OCI-LY3 (cell line): ENCODE measurements around the gene ATAD3C.
"Not testable (repeated sequence)": the region's sequence is repeated elsewhere in the genome, so short reads cannot be mapped to it uniquely, and the experiment has no call there.

Experiments used
- H2AFZ ChIP-seq: fragments of 200-600, 300-600 bp; shearing (Covaris generic); 2 replicates; pipeline ENCODE4 v1.6.0; 2014; ENCODE audit warnings: antibody characterized with exemption, low read depth, low read length
- H3K27ac ChIP-seq: fragments of 200-600, 300-600 bp; sonication (generic); 2 replicates; pipeline ENCODE4 v1.5.1; 2014; ENCODE audit warnings: mild to moderate bottlenecking, low read length, moderate library complexity, mixed read lengths
- H3K27me3 ChIP-seq: fragments of 200-600, 300-600 bp; sonication (generic); 2 replicates; pipeline ENCODE4 v1.6.1; 2014; ENCODE audit warnings: low read depth, low read length, mixed read lengths
- H3K36me3 ChIP-seq: fragments of 200-600, 300-600 bp; sonication (generic); replicated peaks from 2 replicates; pipeline ENCODE3; 2014; ENCODE audit warnings: low read depth, low read length, mixed read lengths
- H3K4me1 ChIP-seq: fragments of 300-600, 200-600 bp; sonication (generic); 2 replicates; pipeline ENCODE4 v1.6.1; 2014; ENCODE audit warnings: low read length, mixed read lengths
- H3K4me2 ChIP-seq: fragments of 200-600, 300-600 bp; sonication (generic); 2 replicates; pipeline ENCODE4 v1.6.1; 2014; ENCODE audit warnings: low read length, mixed read lengths
- H3K4me3 ChIP-seq: fragments of 300-600, 200-600 bp; sonication (generic); 2 replicates; pipeline ENCODE4 v1.5.1; 2014; ENCODE audit warnings: antibody characterized with exemption, mild to moderate bottlenecking, low read length, moderate library complexity
- H3K79me2 ChIP-seq: fragments of 300-600, 200-600 bp; shearing (Covaris generic); 2 replicates; pipeline ENCODE4 v1.6.1; 2014; ENCODE audit warnings: mild to moderate bottlenecking, low read length, mixed read lengths
- H3K9ac ChIP-seq: fragments of 300-600, 200-600 bp; shearing (Covaris generic); 2 replicates; pipeline ENCODE4 v1.6.0; 2014; ENCODE audit warnings: mild to moderate bottlenecking, low read length, moderate library complexity
- H3K9me3 ChIP-seq: fragments of 200-600, 300-600 bp; shearing (Covaris generic); 2 replicates; pipeline ENCODE4 v1.6.1; 2014; ENCODE audit warnings: low read length, mixed read lengths; ENCODE audit not compliant: insufficient read depth
- H4K20me1 ChIP-seq: fragments of 200-600, 300-600 bp; sonication (generic); 2 replicates; pipeline ENCODE4 v1.6.1; 2016; ENCODE audit warnings: low read length, mixed read lengths; ENCODE audit not compliant: insufficient read depth
- CTCF ChIP-seq: fragments of 200-600, 300-600 bp; sonication (generic); IDR thresholded peaks from 2 replicates; pipeline ENCODE4 v1.5.1; 2014; ENCODE audit warnings: antibody characterized with exemption, low read length, low read depth
- EZH2phosphoT487 ChIP-seq: fragments of 200-600 bp; shearing (Covaris generic); IDR thresholded peaks from 2 replicates; pipeline ENCODE4 v1.6.1; 2018; ENCODE audit warnings: antibody characterized with exemption, mixed run types, low read depth

ATAD3C gene

GRCh38 chr1:1442069-1442770 is 7.3 kb upstream of the ATAD3C start:
- H3K4me2 ChIP-seq: no peak overlapping the region
- no peaks in the 10 kb centered on the region for H3K9me3 ChIP-seq
- peak overlapping the region; percentile 98; the same call in 1 of the 2 replicates for H2AFZ ChIP-seq
- no peak overlapping the region for H3K4me3 ChIP-seq
- H4K20me1 ChIP-seq: no peaks in the 10 kb centered on the region
- H3K79me2 ChIP-seq: no peaks in the 10 kb centered on the region
- H3K4me1 ChIP-seq: peaks cover 26% of the 10 kb centered on the region
- H3K9ac ChIP-seq: no peak overlapping the region
- no peak for TF ChIP-seq EZH2phosphoT487
- no peak for TF ChIP-seq CTCF
- H3K27ac ChIP-seq: no peak overlapping the region
- H3K36me3 ChIP-seq: no peaks in the 10 kb centered on the region
- H3K27me3 ChIP-seq: no peaks in the 10 kb centered on the region

- not testable (repeated sequence) for H3K4me2 ChIP-seq, H2AFZ ChIP-seq, H3K9me3 ChIP-seq, H4K20me1 ChIP-seq, H3K4me3 ChIP-seq, H3K36me3 ChIP-seq, H3K9ac ChIP-seq, H3K79me2 ChIP-seq, H3K4me1 ChIP-seq, H3K27ac ChIP-seq, H3K27me3 ChIP-seq
These were observed 2.9 kb upstream of the ATAD3C start for GRCh38 chr1:1446631-1447030.

- H4K20me1 ChIP-seq, H2AFZ ChIP-seq, H3K9ac ChIP-seq, H3K4me3 ChIP-seq, H3K79me2 ChIP-seq, H3K27me3 ChIP-seq, H3K9me3 ChIP-seq, H3K4me2 ChIP-seq, H3K36me3 ChIP-seq, H3K27ac ChIP-seq, H3K4me1 ChIP-seq: not testable (repeated sequence)
These were observed 1.1 kb downstream of the ATAD3C start for GRCh38 chr1:1450616-1451015.

GRCh38 chr1:1451696-1452364 is 2.3 kb downstream of the ATAD3C start:
- Histone ChIP-seq H3K79me2 (no peaks in the 10 kb centered on the region), H3K4me2 (no peak overlapping the region), H3K4me3 (no peak overlapping the region), H3K27me3 (no peaks in the 10 kb centered on the region), H3K9ac (no peak overlapping the region), H3K36me3 (no peaks in the 10 kb centered on the region), H2AFZ (no peak overlapping the region), H3K4me1 (no peaks in the 10 kb centered on the region), H3K27ac (no peak overlapping the region), H3K9me3 (no peaks in the 10 kb centered on the region), H4K20me1 (no peaks in the 10 kb centered on the region)
- no peak for TF ChIP-seq CTCF
- TF ChIP-seq EZH2phosphoT487: no peak

- not testable (repeated sequence) for H3K4me2 ChIP-seq, H3K9me3 ChIP-seq, H3K4me3 ChIP-seq, H3K36me3 ChIP-seq, H3K27ac ChIP-seq, H3K4me1 ChIP-seq, H4K20me1 ChIP-seq, H3K9ac ChIP-seq, H3K27me3 ChIP-seq, H3K79me2 ChIP-seq, H2AFZ ChIP-seq
These were observed 2.9 kb downstream of the ATAD3C start for GRCh38 chr1:1452365-1452739.
